Stomach (tissue), 4 donors: ENCODE data around the gene CAPN10.

Experiments used
- EP300 ChIP-seq: sonication (generic); formaldehyde crosslinking; IDR thresholded peaks from one replicate; pipeline ENCODE4 v1.6.1; 2017; ENCODE audit warnings: antibody characterized with exemption
- POLR2A ChIP-seq, 4 donors: fragments of 450-650 bp; IDR thresholded peaks; one replicate each; pipeline ENCODE4 v1.6.1; 2016; ENCODE audit warnings: antibody characterized with exemption in 4 of 4, control low read depth in 2 of 4, mild to moderate bottlenecking in 1 of 4, moderate library complexity in 1 of 4
- POLR2AphosphoS5 ChIP-seq, 3 donors: sonication (generic); formaldehyde crosslinking; IDR thresholded peaks; one replicate each; pipeline ENCODE4 v1.6.1; 2016; ENCODE audit warnings: antibody characterized with exemption in 3 of 3
- TF ChIP-seq, protein P1 (sequence below), 7 experiments: fragments of 450-650 bp in 4 of 7; fragments of 200-600 bp in 3 of 7; sonication (generic) in 3 of 7; IDR thresholded peaks; one replicate each; pipeline ENCODE4 v1.5.1; 2016 to 2019; ENCODE audit warnings: antibody characterized with exemption in 7 of 7, control low read depth in 2 of 7, mild to moderate bottlenecking in 1 of 7

DNA sequence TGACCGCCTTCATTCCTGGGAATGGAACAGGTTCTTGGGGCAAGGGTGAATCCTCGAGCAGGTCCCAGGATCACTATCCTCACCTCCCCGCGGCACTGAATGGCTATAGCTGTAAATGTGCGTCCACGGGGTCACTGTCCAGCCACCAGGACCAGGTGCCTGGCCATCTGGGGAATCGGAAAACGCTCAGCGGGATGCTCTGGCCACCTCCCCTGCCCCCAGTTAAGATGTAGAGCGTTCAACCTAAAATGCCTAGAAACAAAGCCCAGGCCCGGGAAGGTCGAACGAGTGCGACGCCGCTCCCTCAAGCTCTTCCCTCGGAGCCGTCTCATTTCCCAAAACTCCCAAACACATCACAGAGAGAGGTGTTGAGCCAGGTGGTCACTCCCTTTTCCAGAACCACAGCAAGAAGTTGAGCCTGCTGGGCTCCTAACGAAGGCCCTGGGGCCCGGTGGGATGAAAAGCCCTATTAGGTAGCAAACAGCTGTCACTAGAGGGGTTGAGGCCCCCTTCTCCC lies 795 bp upstream of the CAPN10 start:
- TF ChIP-seq, protein P1, sequence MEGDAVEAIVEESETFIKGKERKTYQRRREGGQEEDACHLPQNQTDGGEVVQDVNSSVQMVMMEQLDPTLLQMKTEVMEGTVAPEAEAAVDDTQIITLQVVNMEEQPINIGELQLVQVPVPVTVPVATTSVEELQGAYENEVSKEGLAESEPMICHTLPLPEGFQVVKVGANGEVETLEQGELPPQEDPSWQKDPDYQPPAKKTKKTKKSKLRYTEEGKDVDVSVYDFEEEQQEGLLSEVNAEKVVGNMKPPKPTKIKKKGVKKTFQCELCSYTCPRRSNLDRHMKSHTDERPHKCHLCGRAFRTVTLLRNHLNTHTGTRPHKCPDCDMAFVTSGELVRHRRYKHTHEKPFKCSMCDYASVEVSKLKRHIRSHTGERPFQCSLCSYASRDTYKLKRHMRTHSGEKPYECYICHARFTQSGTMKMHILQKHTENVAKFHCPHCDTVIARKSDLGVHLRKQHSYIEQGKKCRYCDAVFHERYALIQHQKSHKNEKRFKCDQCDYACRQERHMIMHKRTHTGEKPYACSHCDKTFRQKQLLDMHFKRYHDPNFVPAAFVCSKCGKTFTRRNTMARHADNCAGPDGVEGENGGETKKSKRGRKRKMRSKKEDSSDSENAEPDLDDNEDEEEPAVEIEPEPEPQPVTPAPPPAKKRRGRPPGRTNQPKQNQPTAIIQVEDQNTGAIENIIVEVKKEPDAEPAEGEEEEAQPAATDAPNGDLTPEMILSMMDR (IDR thresholded peaks at IDR 0.05), result no peak
- TF ChIP-seq POLR2A (IDR thresholded peaks at IDR 0.05), result no peak
- TF ChIP-seq EP300, result no peak
- no peak for TF ChIP-seq POLR2AphosphoS5 (IDR thresholded peaks at IDR 0.05)
